Measurements from ENCODE around the gene SUSD5.
"Not testable (repeated sequence)": the region's sequence is repeated elsewhere in the genome, so short reads cannot be mapped to it uniquely, and the experiment has no call there.

The SUSD5 gene

GRCh38 chr3:33111581-33111980 is 107.0 kb downstream of the SUSD5 start:
- no peak for DNase-seq

- not testable (repeated sequence) for DNase-seq
Measured at GRCh38 chr3:33106854-33107253, 111.8 kb downstream of the SUSD5 start.

DNA sequence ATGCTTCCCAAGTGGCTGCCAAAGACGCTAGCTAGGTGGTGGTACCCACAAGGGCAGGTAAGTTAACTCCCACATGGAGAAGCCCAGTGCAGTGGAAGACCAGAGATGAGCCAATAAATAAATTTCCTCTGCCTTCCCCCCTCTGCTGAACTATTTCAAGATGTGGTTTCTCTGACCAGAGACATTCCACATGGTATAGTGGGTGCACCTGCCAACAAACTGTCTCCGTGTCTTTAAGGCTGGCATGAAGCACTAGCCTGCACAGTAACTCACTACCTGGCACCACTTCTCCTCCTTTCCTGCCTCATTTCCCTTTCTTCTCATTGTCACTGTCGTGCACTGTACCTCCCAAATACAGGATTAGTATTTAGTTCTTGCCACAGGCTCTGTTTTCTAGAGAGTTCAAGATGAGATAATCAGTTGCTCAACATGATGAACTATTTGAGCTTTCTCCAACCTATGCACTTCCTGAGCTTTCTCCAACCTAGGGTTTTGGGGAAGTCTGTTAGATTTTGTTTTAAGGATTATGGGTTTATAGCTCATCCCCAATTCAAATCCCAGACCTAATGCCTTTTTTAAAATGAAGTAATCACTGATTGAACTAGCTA is 113.2 kb downstream of the SUSD5 start:
- DNase-seq = no peak

DNA sequence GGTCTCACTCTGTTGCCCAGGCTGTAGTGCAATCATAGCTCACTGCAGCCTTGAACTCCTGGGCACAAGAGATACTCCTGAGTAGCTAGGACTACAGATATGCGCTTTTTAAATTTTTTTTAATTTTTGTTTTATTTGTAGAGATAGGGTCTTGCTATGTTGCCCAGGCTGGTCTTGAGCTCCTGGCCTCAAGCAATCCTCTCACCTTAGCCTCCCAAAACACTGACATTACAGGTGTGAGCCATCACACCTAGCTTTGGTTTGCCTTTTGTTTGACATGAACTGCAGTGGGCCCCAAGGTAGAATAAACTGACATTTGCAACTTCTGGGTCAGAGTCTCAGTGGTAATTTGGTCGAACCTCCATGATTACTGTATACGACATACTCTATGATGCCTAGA is 113.8 kb downstream of the SUSD5 start:
- no peak for DNase-seq

GRCh38 chr3:33103480-33103879 is 115.1 kb downstream of the SUSD5 start:
- DNase-seq = no peak

DNA sequence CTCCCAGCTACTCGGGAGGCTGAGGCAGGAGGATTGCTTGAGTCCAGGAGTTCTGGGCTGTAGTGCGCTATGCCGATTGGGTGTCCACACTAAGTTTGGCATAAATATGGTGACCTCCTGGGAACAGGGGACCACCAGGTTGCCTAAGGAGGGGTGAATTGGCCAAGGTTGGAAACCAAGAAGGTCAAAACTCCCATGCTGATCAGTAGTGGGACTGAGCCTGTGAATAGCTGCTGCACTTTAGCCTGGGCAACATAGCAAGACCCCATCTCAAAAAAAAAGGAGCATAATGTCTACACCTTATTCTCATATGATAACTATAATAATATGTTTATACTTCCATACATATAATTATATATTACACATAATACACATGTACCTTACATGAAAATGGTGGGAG is 115.6 kb downstream of the SUSD5 start:
- no peak for DNase-seq

DNA sequence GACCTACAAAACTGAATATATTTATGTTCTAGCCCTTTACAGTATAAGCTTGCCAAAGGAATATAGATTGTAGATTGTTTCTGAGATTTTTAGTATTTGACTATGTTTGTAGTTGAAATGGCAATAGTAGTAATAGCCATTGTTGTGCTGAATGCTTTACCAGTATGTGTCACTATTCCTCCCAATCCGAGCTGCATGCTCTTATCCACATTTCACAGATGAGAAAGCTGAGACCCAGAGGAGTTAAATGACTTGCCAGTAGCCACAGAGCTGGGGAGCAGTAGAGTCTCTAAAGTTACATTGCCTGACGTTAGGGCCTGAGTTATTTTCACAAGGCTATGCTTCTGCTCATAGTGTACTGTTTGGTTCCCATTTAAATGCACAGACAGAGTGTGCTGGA is 118.4 kb downstream of the SUSD5 start:
- no peak for DNase-seq

Data from NCI-H1092 treated with DMSO at 0.1 percent for 48 hours (cell line).